ELR (cell line): ENCODE data around the gene WDR4.
"Not testable (repeated sequence)": the region's sequence is repeated elsewhere in the genome, so short reads cannot be mapped to it uniquely, and the experiment has no call there.

Experiments used
- DNase-seq: peaks from one replicate; pipeline ENCODE4 v3.0.0-alpha.2; 2015; ENCODE audit warnings: low read depth

The WDR4 gene

DNA sequence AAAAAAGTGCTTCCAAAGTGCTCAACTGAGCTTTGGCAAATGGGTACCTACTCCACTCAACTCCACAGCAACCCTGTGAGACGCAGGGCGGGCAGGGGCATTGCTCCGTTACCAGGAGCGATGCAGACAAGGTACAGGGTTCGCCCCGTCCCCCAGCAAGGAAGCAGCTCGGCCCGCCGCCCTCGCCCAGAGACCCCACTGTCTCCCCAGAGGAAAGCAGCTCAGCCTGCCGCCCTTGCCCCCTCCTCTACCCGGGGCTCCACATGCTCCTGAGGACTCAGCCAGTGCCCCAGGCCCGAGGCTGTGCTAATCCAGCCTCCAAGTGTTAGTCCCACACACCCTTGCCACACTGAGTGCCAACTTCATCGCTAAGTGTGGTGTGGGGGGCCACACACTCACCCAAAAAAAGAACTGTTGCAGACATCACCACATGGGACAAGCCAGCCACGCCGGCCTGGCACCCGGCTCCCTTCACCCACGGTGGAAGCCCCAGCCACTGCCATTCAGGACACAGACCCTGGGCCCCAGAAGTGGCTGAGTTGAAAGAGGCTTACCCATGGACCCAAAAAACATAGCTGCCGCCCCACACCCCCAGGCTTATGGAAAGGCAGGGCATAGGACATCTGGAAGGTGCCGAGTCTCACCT, 26.3 kb downstream of the WDR4 start:
- no peak for DNase-seq

- no peak for DNase-seq
Measured at GRCh38 chr21:42851812-42852665, 27.3 kb downstream of the WDR4 start.

- DNase-seq, result peak; percentile 15
Measured at GRCh38 chr21:42850866-42851391, 28.4 kb downstream of the WDR4 start.

DNA sequence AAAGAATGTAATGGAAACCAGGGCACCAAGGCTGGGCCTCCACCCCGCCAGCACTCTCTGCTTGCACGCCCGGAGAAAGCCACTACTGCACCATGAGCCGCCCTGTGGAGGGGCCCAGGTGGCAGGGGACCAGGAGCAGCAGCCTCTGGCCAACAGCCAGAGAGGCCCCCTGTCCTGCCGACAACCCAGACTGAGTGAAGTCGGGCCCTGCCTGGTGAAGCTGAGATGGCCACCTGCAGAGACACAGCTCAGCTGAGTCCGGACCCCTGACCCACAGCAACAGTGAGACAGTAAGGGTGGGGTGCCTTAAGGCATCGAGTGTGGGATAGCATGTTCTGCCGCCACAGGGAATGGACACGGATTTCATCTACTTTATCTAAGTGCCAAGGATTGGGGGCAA, 28.9 kb downstream of the WDR4 start:
- DNase-seq, result no peak

- DNase-seq, result no peak
Measured at GRCh38 chr21:42849759-42850412, 29.5 kb downstream of the WDR4 start.

GRCh38 chr21:42848932-42849758, 30.2 kb downstream of the WDR4 start:
- DNase-seq, result no peak

- not testable (repeated sequence) for DNase-seq
Measured at GRCh38 chr21:42848144-42848931, 31.0 kb downstream of the WDR4 start.

- DNase-seq, result no peak
Measured at GRCh38 chr21:42847726-42848125, 31.6 kb downstream of the WDR4 start.

GRCh38 chr21:42847051-42847707, 32.2 kb downstream of the WDR4 start:
- no peak for DNase-seq

GRCh38 chr21:42846221-42846620, 33.1 kb downstream of the WDR4 start:
- DNase-seq, result no peak

- DNase-seq, result no peak
Measured at GRCh38 chr21:42845296-42845965, 33.9 kb downstream of the WDR4 start.

- DNase-seq, result no peak
Measured at GRCh38 chr21:42844411-42845113, 34.8 kb downstream of the WDR4 start.

- DNase-seq, result no peak
Measured at GRCh38 chr21:42843056-42843455, 36.3 kb downstream of the WDR4 start.

DNA sequence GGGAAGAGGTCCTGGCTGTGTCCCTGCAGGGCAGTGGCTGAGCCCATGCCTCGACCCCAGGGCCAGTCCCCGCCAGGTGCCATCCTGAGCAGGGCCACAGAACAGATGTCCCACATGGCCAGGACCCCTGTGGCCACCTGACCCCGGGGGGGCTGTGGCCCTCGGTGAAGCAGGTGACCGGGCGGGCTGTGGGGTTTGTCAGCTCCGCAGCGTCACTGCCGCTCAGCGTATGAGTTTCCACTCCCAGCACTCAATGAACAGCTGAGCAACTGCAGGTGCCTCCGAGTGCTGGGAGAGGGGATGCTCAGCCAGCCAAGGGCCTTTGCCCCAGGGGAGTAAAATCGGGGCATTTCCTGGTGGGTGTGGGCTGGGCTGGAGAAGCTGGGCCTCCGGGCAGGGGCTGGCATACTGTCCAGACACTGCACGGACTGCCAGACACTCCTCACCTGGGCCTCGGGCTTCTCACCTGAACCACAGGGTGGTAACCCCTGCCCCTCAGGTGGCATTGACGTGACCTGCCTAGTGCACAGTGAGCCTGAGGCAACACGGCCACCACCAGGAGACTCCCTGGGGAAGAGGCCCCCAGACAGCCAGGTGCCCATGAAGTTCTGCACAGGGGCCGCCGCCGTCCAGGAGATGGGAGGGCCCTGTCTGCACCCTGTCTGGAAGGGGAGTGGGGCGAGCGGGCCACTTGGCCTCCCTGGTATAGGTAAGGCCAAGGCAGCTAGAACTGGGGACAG, 37.3 kb downstream of the WDR4 start:
- not testable (repeated sequence) for DNase-seq

DNA sequence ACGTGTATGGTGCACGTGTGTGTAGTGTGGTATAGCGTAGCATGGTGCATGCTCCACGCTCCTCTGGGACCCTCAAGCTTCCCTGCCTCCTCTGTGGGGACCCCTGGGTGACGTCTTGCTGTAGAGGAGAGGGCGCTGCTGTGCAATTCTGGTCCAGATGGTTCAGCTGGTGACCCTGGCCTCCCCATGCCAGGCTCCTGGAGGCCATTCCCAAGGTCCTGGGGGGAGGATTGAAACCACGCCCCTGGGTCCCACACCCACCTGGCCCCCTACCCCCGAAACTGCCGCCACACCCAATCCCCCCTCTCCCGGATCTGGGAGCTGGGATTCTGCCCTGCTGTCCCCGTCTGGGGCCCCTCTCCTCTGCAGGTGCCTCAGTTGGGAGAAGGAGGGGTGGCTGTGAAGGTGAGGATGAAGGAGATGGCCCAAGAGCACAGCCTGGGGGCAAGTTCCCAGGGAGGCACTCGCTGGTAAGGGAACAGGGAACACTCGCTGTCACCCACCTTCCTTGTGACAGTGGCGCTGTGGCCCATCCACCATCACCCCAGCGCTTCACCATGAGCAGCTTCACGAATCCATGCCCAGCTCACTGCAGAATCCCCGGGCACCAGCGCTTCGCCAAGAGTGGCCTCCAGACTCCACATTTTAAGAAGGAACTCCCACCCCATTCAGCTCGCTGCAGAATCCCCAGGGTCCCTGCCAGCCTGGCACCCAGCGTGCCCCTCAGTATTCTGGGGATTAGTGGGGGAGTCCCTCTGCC, 38.0 kb downstream of the WDR4 start:
- no peak for DNase-seq

GRCh38 chr21:42840411-42841155, 38.8 kb downstream of the WDR4 start:
- DNase-seq, result no peak
